Sigmoid colon (tissue), 7 donors: Measurements from ENCODE around the gene FHOD3. TPM values are rescaled to one million over a fixed set of nuclear protein-coding genes. Genes with fewer than 3 reads are reported as not detected.

Experiments used
- DNase-seq: peaks from one replicate; pipeline ENCODE4 v3.0.0-alpha.2; 2019
- H3K27ac ChIP-seq, 4 donors: fragments of 200-600 bp; sonication (generic); one replicate each; pipeline ENCODE4 v1.5.1; 2016 to 2019; ENCODE audit warnings: mild to moderate bottlenecking in 1 of 4
- H3K27me3 ChIP-seq, 3 donors: fragments of 200-600 bp; sonication (generic); one replicate each; pipeline ENCODE4 v1.5.1; 2019; ENCODE audit warnings: mild to moderate bottlenecking in 1 of 3
- H3K36me3 ChIP-seq, 4 donors: fragments of 200-600 bp; sonication (generic); one replicate each; pipeline ENCODE4 v1.5.1; 2016 to 2019
- H3K4me1 ChIP-seq, 4 donors: fragments of 200-600 bp; sonication (generic); one replicate each; pipeline ENCODE4 v1.5.1; 2017 to 2019
- H3K4me3 ChIP-seq, 4 donors: fragments of 200-600 bp; sonication (generic); one replicate each; pipeline ENCODE4 v1.5.1; 2017 to 2019; ENCODE audit warnings: mild to moderate bottlenecking in 2 of 4, moderate library complexity in 1 of 4
- H3K9me3 ChIP-seq, 4 donors: fragments of 200-600 bp in 3 of 4; sonication (generic) in 3 of 4; one replicate each; pipeline versions ENCODE4 v1.5.1 to v1.6.1; 2013 to 2019
- CTCF ChIP-seq, 4 experiments: fragments of 450-650 bp in 3 of 4; fragments of 200-600 bp in 1 of 4; IDR thresholded peaks; one replicate each; pipeline ENCODE4 v1.5.1; 2016 to 2019; ENCODE audit warnings: antibody characterized with exemption in 4 of 4, mild to moderate bottlenecking in 3 of 4, moderate library complexity in 2 of 4
- EP300 ChIP-seq, 4 donors: sonication (generic); formaldehyde crosslinking; IDR thresholded peaks; one replicate each; pipeline ENCODE4 v1.6.1; 2017; ENCODE audit warnings: antibody characterized with exemption in 4 of 4
- POLR2A ChIP-seq, 2 donors: fragments of 450-650 bp; IDR thresholded peaks; one replicate each; pipeline ENCODE4 v1.6.1; 2016; ENCODE audit warnings: antibody characterized with exemption in 2 of 2, mild to moderate bottlenecking in 2 of 2, moderate library complexity in 2 of 2
- POLR2AphosphoS5 ChIP-seq, 4 donors: sonication (generic); formaldehyde crosslinking; IDR thresholded peaks; one replicate each; pipeline ENCODE4 v1.6.1; 2017; ENCODE audit warnings: antibody characterized with exemption in 4 of 4
- WGBS, 2 donors: extraction: QIAGEN DNeasy Blood & Tissue Kit; methylation state at CpG; one replicate each; pipeline ENCODE4 v1.1.7; 2013; 5-methylcytosine and 5-hydroxymethylcytosine counted together
- intact Hi-C: fragments of 100-400 bp; cut with DNase I; formaldehyde crosslinking; loops from one replicate; pipeline ENCODE4 v1.15.1; 2023
- polyA plus RNA-seq, 3 donors: library from polyadenylated mRNA; stranded (reverse); fragments of 200-250 nt; gene quantifications; one replicate each; pipeline ENCODE4 v1.2.3, GENCODE V29; 2013
- total RNA-seq, 4 donors: library from RNA; depleted of rRNA; stranded (reverse); fragments of >200 nt; gene quantifications; one replicate each; pipeline ENCODE4 v1.1.0, GENCODE V29; 2016
- donor health status: healthy with polysubstance abuse.
- donor health status: Bipolar disorder and iron deficiency.
- donor health status: healthy.

The FHOD3 gene
- total and polyA plus RNA-seq, 7 donors, result 1.2 to 24.9 (median 9.5) TPM

GRCh38 chr18:36629138-36629530 lies 331.6 kb downstream of the FHOD3 start:
- intact Hi-C loops, result no loop called here
- TF ChIP-seq CTCF (IDR thresholded peaks at IDR 0.05), result no peak
- TF ChIP-seq POLR2A (IDR thresholded peaks at IDR 0.05), result no peak
- TF ChIP-seq EP300 (IDR thresholded peaks at IDR 0.05), result no peak
- TF ChIP-seq POLR2AphosphoS5 (IDR thresholded peaks at IDR 0.05), result no peak
- Histone ChIP-seq H3K27me3 (no peaks in the 10 kb centered on the region), H3K4me3 (no peak overlapping the region), H3K4me1 (peaks cover 0 to 4% (median 0%) of the 10 kb centered on the region in 4 donors), H3K27ac (peak overlapping the region in 1 of 4 donors; percentile 44), H3K36me3 (no peaks in the 10 kb centered on the region), H3K9me3 (no peaks in the 10 kb centered on the region)
- WGBS, 2 donors, result 74 to 85% methylated on average over 4 of the region's 4 CpGs
- no peak for DNase-seq

- 88% methylated on average over 4 of the region's 4 CpGs for WGBS, 2 donors
- TF ChIP-seq POLR2AphosphoS5 (IDR thresholded peaks at IDR 0.05), result no peak
- no peak for TF ChIP-seq CTCF (IDR thresholded peaks at IDR 0.05)
- TF ChIP-seq POLR2A (IDR thresholded peaks at IDR 0.05), result no peak
- TF ChIP-seq EP300 (IDR thresholded peaks at IDR 0.05), result no peak
- Histone ChIP-seq H3K4me3 (no peak overlapping the region), H3K36me3 (no peaks in the 10 kb centered on the region), H3K27me3 (no peaks in the 10 kb centered on the region), H3K27ac (no peak overlapping the region), H3K4me1 (peaks cover 0 to 4% (median 0%) of the 10 kb centered on the region in 4 donors), H3K9me3 (no peaks in the 10 kb centered on the region)
- intact Hi-C loops, result no loop called here
- DNase-seq, result no peak
These were observed 332.3 kb downstream of the FHOD3 start for GRCh38 chr18:36629836-36630235.

GRCh38 chr18:36630917-36631316 lies 333.4 kb downstream of the FHOD3 start:
- no peak for DNase-seq
- Histone ChIP-seq H3K27me3 (no peaks in the 10 kb centered on the region), H3K36me3 (no peaks in the 10 kb centered on the region), H3K27ac (no peak overlapping the region), H3K4me3 (no peak overlapping the region), H3K4me1 (peaks cover 0 to 4% (median 0%) of the 10 kb centered on the region in 4 donors), H3K9me3 (no peaks in the 10 kb centered on the region)
- TF ChIP-seq EP300 (IDR thresholded peaks at IDR 0.05) (no peak), CTCF (IDR thresholded peaks at IDR 0.05) (no peak), POLR2AphosphoS5 (IDR thresholded peaks at IDR 0.05) (no peak), POLR2A (IDR thresholded peaks at IDR 0.05) (no peak)
- 86 to 94% methylated on average over 2 of the region's 2 CpGs for WGBS, 2 donors
- intact Hi-C loops, result no loop called here

- Histone ChIP-seq H3K9me3 (no peaks in the 10 kb centered on the region), H3K27ac (no peak overlapping the region), H3K27me3 (no peaks in the 10 kb centered on the region), H3K4me1 (peaks cover 0 to 2% (median 0%) of the 10 kb centered on the region in 4 donors), H3K36me3 (no peaks in the 10 kb centered on the region), H3K4me3 (no peak overlapping the region)
- WGBS, 2 donors, result 77 to 83% methylated on average over 4 of the region's 4 CpGs
- no peak for DNase-seq
- intact Hi-C loops, result no loop called here
- TF ChIP-seq CTCF (IDR thresholded peaks at IDR 0.05), result no peak
- no peak for TF ChIP-seq POLR2AphosphoS5 (IDR thresholded peaks at IDR 0.05)
- TF ChIP-seq POLR2A (IDR thresholded peaks at IDR 0.05), result no peak
- TF ChIP-seq EP300 (IDR thresholded peaks at IDR 0.05), result no peak
These were observed 336.5 kb downstream of the FHOD3 start for GRCh38 chr18:36633961-36634412.
